ENCODE results near the gene CEP83. TPM values are rescaled to one million over a fixed set of nuclear protein-coding genes. Genes with fewer than 3 reads are reported as not detected.
A peak's percentile ranks its signal among the peaks of the same experiment; 100 is the strongest.

CEP83 gene
- total RNA-seq, 1 donor from 2014 or later: 28.7 TPM

DNA sequence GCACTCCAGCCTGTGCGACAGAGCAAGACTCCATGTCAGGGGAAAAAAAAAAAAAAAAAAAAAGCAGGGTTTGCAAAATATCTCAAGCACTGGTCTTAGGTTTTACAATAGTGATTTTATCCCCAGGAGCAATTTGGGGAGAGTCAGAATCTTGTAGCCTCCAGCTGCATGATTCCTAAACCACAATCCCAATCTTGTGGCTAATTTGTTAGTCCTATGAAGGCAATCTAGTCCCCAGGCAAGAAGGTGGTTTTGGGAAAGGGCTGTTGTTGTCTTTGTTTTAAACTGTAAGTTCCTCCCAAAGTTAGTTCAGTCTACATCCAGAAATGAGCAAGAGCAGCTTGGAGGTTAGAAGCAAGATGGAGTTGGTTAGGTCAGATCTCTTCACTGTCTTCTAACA, 175.6 kb downstream of the CEP83 start:
- no peak overlapping the region for H3K27ac Mint-ChIP-seq (ENCODE audit: unreplicated experiment)
- TF ChIP-seq CTCF (conservative IDR thresholded peaks at IDR 0.05): no peak
- peaks cover 2% of the 10 kb centered on the region for H3K36me3 Mint-ChIP-seq (ENCODE audit: low read depth)
- no peak overlapping the region for H3K4me3 Mint-ChIP-seq
- H3K27me3 Mint-ChIP-seq (ENCODE audit: low read depth): no peaks in the 10 kb centered on the region
- peaks cover 4% of the 10 kb centered on the region for H3K4me1 Mint-ChIP-seq
- H3K9me3 Mint-ChIP-seq: no peaks in the 10 kb centered on the region
- no peak for DNase-seq (ENCODE audit: low read depth, low spot score)

DNA sequence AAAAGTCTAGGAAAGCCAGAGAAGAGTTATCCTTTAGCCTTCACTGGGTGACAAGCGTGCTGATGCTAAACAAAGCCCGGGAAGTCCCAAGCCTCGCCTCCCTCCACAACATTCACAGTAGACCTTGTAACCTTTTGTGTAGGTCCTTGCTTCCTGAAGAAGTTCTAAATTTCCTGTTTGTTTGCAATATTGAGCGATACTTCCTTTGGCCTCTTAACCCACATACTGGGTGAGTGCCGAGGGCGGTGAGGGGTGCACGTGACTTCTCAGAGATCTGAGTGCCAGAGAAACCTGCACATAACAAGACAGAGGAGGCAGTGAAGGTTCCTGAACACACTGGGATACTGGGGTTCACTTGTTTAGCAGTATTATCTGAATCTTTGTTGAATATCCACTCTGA, 177.0 kb downstream of the CEP83 start:
- Mint-ChIP-seq H3K4me1 (peaks cover 3% of the 10 kb centered on the region), H3K9me3 (no peaks in the 10 kb centered on the region), H3K27me3 (ENCODE audit: low read depth) (no peaks in the 10 kb centered on the region), H3K27ac (ENCODE audit: unreplicated experiment) (peak overlapping the region; percentile 46), H3K36me3 (ENCODE audit: low read depth) (no peaks in the 10 kb centered on the region), H3K4me3 (no peak overlapping the region)
- DNase-seq (ENCODE audit: low read depth, low spot score): no peak
- no peak for TF ChIP-seq CTCF (conservative IDR thresholded peaks at IDR 0.05)

GRCh38 chr12:94280063-94280462, 179.6 kb downstream of the CEP83 start:
- Mint-ChIP-seq H3K27ac (ENCODE audit: unreplicated experiment) (no peak overlapping the region), H3K9me3 (no peaks in the 10 kb centered on the region), H3K4me1 (no peaks in the 10 kb centered on the region), H3K27me3 (ENCODE audit: low read depth) (no peaks in the 10 kb centered on the region), H3K4me3 (no peak overlapping the region), H3K36me3 (ENCODE audit: low read depth) (no peaks in the 10 kb centered on the region)
- no peak for TF ChIP-seq CTCF (conservative IDR thresholded peaks at IDR 0.05)
- no peak for DNase-seq (ENCODE audit: low read depth, low spot score)

GRCh38 chr12:94277426-94278000, 182.2 kb downstream of the CEP83 start:
- no peak for TF ChIP-seq CTCF (conservative IDR thresholded peaks at IDR 0.05)
- no peak for DNase-seq (ENCODE audit: low read depth, low spot score)
- H3K4me3 Mint-ChIP-seq: no peak overlapping the region
- no peaks in the 10 kb centered on the region for H3K4me1 Mint-ChIP-seq
- no peaks in the 10 kb centered on the region for H3K9me3 Mint-ChIP-seq
- H3K27me3 Mint-ChIP-seq (ENCODE audit: low read depth): no peaks in the 10 kb centered on the region
- no peak overlapping the region for H3K27ac Mint-ChIP-seq (ENCODE audit: unreplicated experiment)
- H3K36me3 Mint-ChIP-seq (ENCODE audit: low read depth): no peaks in the 10 kb centered on the region

GRCh38 chr12:94276725-94277124, 182.9 kb downstream of the CEP83 start:
- no peak for TF ChIP-seq CTCF (conservative IDR thresholded peaks at IDR 0.05)
- Mint-ChIP-seq H3K9me3 (no peaks in the 10 kb centered on the region), H3K4me1 (no peaks in the 10 kb centered on the region), H3K4me3 (no peak overlapping the region), H3K27me3 (ENCODE audit: low read depth) (no peaks in the 10 kb centered on the region), H3K36me3 (ENCODE audit: low read depth) (no peaks in the 10 kb centered on the region), H3K27ac (ENCODE audit: unreplicated experiment) (no peak overlapping the region)
- DNase-seq (ENCODE audit: low read depth, low spot score): no peak

Data from neural crest cell (in vitro differentiated cells).